Measurements from ENCODE around the gene CDK9. TPM values are rescaled to one million over a fixed set of nuclear protein-coding genes. Genes with fewer than 3 reads are reported as not detected.

Gene CDK9
- total RNA-seq, 2 experiments from 2014 or later: 86.2 to 91.6 TPM

- Mint-ChIP-seq H3K27ac (no peak overlapping the region), H3K4me3 (no peak overlapping the region), H3K4me1 (ENCODE audit: low read depth) (peaks cover 2% of the 10 kb centered on the region), H3K36me3 (ENCODE audit: low read depth) (peaks cover 37% of the 10 kb centered on the region), H3K9me3 (no peaks in the 10 kb centered on the region), H3K27me3 (no peaks in the 10 kb centered on the region)
- ChIA-PET POLR2A (interaction anchor here (1.0 to 1.7 kb wide), 5 partner anchors 9 to 145 kb away, joined by 3 to 5 read pairs (median 4); no protein-coding TSS in a partner anchor), CTCF (no interaction called here)
- no peak for DNase-seq
- TF ChIP-seq CTCF (IDR thresholded peaks at IDR 0.05): no peak
- ATAC-seq: no peak
- intact Hi-C loops (cut with micrococcal nuclease): no loop called here
Measured at GRCh38 chr9:127809540-127810377, 23.9 kb downstream of the CDK9 start.

DNA sequence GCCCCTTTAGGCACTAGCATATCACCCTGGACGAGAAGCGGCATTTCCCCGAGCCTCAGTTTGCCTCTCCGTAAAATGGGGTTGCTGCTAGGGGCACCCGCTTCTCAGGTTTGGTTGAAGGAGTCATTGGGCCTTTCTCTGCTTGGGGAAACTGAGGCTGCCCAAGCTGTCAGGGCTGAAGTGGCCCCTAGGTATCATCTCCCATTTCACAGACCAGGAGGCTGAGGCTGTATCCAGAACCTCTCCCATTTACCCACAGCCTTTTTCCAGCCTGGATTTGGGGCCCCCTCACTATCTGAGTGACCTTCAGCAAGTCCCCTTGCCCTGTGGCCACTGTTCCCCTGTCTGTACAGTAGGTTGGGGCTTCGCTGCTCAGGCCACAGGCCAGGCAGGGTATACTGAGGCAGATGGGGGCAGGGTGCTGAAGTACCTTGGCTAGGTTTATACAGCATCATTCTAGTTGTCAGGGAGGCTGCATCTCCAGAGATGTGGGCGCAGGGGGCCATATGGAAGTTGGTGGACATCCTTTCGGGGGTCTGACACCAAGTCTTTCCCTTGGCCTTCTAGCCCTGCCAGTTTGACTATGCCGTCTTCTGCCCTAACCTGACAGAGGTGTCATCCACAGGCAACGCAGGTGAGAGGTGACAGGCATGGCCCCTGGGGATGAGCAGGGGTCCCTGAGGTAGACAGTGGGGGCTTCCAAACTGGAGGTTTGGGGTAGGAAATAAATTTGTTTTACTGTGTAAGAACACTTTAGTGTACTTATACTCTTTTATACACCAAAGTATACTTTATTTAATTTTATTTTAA is 24.7 kb downstream of the CDK9 start:
- no peaks in the 10 kb centered on the region for H3K27me3 Mint-ChIP-seq
- H3K27ac Mint-ChIP-seq: no peak overlapping the region
- H3K4me3 Mint-ChIP-seq: no peak overlapping the region
- no peaks in the 10 kb centered on the region for H3K9me3 Mint-ChIP-seq
- intact Hi-C loops (cut with micrococcal nuclease): no loop called here
- CTCF ChIA-PET: interaction anchor here (1.0 kb wide), 1 partner anchor 100 kb away, joined by 3 read pairs; no protein-coding TSS in a partner anchor
- H3K36me3 Mint-ChIP-seq (ENCODE audit: low read depth): peaks cover 37% of the 10 kb centered on the region
- peaks cover 2% of the 10 kb centered on the region for H3K4me1 Mint-ChIP-seq (ENCODE audit: low read depth)
- no peak for DNase-seq
- POLR2A ChIA-PET: interaction anchor here (1.4 to 2.0 kb wide), 3 partner anchors 8 to 13 kb away, joined by 3 to 4 read pairs (median 3); no protein-coding TSS in a partner anchor
- no peak for TF ChIP-seq CTCF (IDR thresholded peaks at IDR 0.05)
- no peak for ATAC-seq

- Mint-ChIP-seq H3K27me3 (no peaks in the 10 kb centered on the region), H3K9me3 (no peaks in the 10 kb centered on the region), H3K4me3 (no peak overlapping the region), H3K4me1 (ENCODE audit: low read depth) (no peaks in the 10 kb centered on the region), H3K36me3 (ENCODE audit: low read depth) (peaks cover 30% of the 10 kb centered on the region), H3K27ac (no peak overlapping the region)
- DNase-seq (no peak), ATAC-seq (no peak)
- ChIA-PET POLR2A (interaction anchor here (1.4 to 2.0 kb wide), 2 partner anchors 10 to 15 kb away, joined by 3 to 4 read pairs; no protein-coding TSS in a partner anchor), CTCF (interaction anchor here (1.0 to 1.3 kb wide), 2 partner anchors 12 to 98 kb away, joined by 3 to 4 read pairs; no protein-coding TSS in a partner anchor)
- intact Hi-C loops (cut with micrococcal nuclease): no loop called here
- no peak for TF ChIP-seq CTCF (IDR thresholded peaks at IDR 0.05)
Measured at GRCh38 chr9:127812011-127812410, 26.2 kb downstream of the CDK9 start.

DNA sequence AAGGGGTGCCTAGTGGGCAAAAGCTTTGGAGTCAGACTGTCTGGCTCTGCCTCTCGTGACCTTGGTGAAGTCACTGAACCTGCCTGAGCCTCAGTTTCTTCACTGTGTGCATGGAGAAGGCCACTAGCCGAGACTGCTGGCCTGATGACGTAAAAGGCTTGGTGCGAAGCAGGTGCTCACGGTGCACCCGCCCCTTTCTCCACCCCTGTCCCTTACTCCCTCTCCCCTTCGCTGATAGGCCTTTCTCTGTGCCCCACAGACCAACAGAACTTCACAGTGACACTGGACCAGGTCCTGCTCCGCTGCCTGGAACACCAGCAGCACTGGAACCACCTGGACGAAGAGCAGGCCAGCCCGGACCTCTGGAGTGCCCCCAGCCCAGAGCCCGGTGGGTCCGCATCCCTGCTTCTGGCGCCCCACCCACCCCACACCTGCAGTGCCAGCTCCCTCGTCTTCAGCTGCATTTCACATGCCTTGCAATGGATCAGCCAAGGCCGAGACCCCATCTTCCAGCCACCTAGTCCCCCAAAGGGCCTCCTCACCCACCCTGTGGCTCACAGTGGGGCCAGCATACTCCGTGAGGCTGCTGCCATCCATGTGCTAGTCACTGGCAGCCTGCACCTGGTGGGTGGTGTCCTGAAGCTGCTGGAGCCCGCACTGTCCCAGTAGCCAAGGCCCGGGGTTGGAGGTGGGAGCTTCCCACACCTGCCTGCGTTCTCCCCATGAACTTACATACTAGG is 27.3 kb downstream of the CDK9 start:
- ChIA-PET POLR2A (interaction anchor here (0.9 to 2.5 kb wide), 5 partner anchors 8 to 57 kb away, joined by 3 to 8 read pairs (median 4); no protein-coding TSS in a partner anchor), CTCF (interaction anchor here (1.3 kb wide), 1 partner anchor 11 kb away, joined by 4 read pairs; no protein-coding TSS in a partner anchor)
- DNase-seq: no peak
- H3K36me3 Mint-ChIP-seq (ENCODE audit: low read depth): peaks cover 21% of the 10 kb centered on the region
- no peak overlapping the region for H3K27ac Mint-ChIP-seq
- TF ChIP-seq CTCF (IDR thresholded peaks at IDR 0.05): no peak
- no peaks in the 10 kb centered on the region for H3K4me1 Mint-ChIP-seq (ENCODE audit: low read depth)
- H3K4me3 Mint-ChIP-seq: no peak overlapping the region
- ATAC-seq: no peak
- no peaks in the 10 kb centered on the region for H3K27me3 Mint-ChIP-seq
- no peaks in the 10 kb centered on the region for H3K9me3 Mint-ChIP-seq
- intact Hi-C loops (cut with micrococcal nuclease): no loop called here
